PFSK-1 (cell line): ENCODE data around the gene RASEF. TPM values are rescaled to one million over a fixed set of nuclear protein-coding genes. Genes with fewer than 3 reads are reported as not detected.

Source experiments
- FOXP2 ChIP-seq: optimal IDR thresholded peaks from 2 replicates; pipeline ENCODE3; 2011; ENCODE audit warnings: borderline replicate concordance, control low read depth, inconsistent platforms; ENCODE audit not compliant: insufficient read depth; ENCODE audit errors: extremely low read length, extremely low read depth
- POLR2AphosphoS5 ChIP-seq: IDR thresholded peaks from 2 replicates; pipeline ENCODE4 v1.6.1; 2012; ENCODE audit warnings: low read depth, mild to moderate bottlenecking, control low read depth, low read length, moderate library complexity
- SIN3A ChIP-seq: IDR thresholded peaks from 2 replicates; pipeline ENCODE4 v1.6.1; 2012; ENCODE audit warnings: mild to moderate bottlenecking, low read length, moderate library complexity, borderline replicate concordance; ENCODE audit not compliant: insufficient read depth
- TAF1 ChIP-seq: IDR thresholded peaks from 2 replicates; pipeline ENCODE4 v1.6.1; 2012; ENCODE audit warnings: low read length, control low read depth, borderline replicate concordance; ENCODE audit not compliant: insufficient read depth
- polyA plus RNA-seq: library from polyadenylated mRNA; unstranded; fragments of >200 nt; gene quantifications from one replicate; pipeline ENCODE4 v1.2.1, GENCODE V29; 2012; ENCODE audit warnings: low read depth, missing spikeins; ENCODE audit not compliant: insufficient read length
- TF ChIP-seq, protein P1 (sequence below), 2 experiments: IDR thresholded peaks; 2 replicates each; pipeline versions ENCODE4 v1.6.1 to v1.8.0; 2011 to 2012; ENCODE audit warnings: low read depth in 2 of 2, low read length in 2 of 2, control low read depth in 1 of 2, inconsistent platforms in 1 of 2, mild to moderate bottlenecking in 1 of 2, moderate library complexity in 1 of 2; ENCODE audit not compliant: insufficient read depth in 1 of 2

The RASEF gene
- polyA plus RNA-seq, result 2.8 TPM

DNA sequence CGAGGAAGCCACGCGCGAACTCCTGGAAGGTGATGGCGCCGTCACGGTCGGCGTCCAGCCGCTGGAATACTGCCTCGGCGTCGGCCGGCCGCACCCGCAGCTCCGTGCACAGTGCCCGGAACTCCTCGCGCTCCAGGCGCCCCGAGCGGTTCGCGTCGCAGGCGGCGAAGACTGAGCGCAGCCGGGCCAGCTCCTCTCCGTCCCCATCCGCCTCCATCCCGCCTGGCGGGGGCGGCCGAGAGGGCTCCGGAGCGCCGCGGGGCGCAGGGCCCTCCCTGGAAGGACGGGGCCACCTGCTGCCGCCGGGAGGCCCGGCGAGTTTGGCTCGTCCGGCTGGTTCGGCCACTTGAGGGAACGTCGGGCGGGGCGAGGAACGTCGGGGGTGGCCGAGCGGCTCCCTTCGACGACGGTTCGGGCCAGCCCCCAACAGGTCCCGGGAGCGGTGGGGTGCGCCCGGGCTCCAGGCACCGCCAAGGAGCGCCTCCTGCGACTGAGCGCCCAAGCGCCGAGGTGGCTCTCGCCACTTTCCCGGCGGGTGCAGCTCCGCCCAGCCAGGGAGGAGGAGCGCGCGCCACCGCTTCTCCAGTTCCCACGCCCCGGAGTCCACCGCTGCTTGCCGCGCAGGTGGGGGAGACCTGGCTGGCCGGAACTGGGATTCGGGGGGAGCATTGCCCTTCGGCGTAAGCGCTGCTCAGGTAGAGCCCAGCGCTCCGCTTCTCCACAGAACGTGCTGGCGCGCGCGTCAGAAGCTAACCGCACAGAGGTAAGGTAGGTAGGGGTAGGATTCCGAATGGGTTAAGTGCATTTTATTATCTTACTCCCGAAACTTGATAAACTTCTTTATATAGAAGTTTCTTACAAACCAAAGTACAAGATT is at the start of gene RASEF:
RASEF (minus strand) TSS at position 492 of the 877 bp plus-strand sequence; CDS start at position 217, 275 bp downstream.
- TF ChIP-seq TAF1, result no peak
- TF ChIP-seq SIN3A, result no peak
- TF ChIP-seq POLR2AphosphoS5, result no peak
- TF ChIP-seq, protein P1, sequence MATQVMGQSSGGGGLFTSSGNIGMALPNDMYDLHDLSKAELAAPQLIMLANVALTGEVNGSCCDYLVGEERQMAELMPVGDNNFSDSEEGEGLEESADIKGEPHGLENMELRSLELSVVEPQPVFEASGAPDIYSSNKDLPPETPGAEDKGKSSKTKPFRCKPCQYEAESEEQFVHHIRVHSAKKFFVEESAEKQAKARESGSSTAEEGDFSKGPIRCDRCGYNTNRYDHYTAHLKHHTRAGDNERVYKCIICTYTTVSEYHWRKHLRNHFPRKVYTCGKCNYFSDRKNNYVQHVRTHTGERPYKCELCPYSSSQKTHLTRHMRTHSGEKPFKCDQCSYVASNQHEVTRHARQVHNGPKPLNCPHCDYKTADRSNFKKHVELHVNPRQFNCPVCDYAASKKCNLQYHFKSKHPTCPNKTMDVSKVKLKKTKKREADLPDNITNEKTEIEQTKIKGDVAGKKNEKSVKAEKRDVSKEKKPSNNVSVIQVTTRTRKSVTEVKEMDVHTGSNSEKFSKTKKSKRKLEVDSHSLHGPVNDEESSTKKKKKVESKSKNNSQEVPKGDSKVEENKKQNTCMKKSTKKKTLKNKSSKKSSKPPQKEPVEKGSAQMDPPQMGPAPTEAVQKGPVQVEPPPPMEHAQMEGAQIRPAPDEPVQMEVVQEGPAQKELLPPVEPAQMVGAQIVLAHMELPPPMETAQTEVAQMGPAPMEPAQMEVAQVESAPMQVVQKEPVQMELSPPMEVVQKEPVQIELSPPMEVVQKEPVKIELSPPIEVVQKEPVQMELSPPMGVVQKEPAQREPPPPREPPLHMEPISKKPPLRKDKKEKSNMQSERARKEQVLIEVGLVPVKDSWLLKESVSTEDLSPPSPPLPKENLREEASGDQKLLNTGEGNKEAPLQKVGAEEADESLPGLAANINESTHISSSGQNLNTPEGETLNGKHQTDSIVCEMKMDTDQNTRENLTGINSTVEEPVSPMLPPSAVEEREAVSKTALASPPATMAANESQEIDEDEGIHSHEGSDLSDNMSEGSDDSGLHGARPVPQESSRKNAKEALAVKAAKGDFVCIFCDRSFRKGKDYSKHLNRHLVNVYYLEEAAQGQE (IDR thresholded peaks at IDR 0.05; ENCODE audit: insufficient read depth in 1 of 2, low read depth in 2 of 2, low read length in 2 of 2), result no peak
- no peak for TF ChIP-seq FOXP2

DNA sequence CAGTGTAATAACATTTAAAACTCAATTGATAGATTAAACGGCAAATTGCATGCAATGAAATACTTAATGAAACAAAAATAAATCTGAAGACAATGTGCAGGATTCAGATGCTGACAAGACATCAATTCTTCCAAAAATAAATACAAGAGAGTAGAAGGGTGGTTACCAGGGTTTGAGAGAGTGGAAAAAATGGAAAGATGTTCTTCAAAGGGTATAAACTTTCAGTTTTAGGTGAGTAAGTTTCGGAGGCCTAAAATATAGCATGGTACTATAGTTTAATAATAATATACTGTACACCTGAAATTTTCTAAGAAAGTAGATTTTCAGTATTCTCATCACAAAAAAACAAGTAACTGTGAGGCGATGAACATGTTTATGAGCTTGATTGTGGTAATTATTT is 48.2 kb upstream of the RASEF start:
- TF ChIP-seq, protein P1 (IDR thresholded peaks at IDR 0.05; ENCODE audit: insufficient read depth in 1 of 2, low read depth in 2 of 2, low read length in 2 of 2), result no peak
- TF ChIP-seq POLR2AphosphoS5 (no peak), SIN3A (no peak), FOXP2 (no peak), TAF1 (no peak)

DNA sequence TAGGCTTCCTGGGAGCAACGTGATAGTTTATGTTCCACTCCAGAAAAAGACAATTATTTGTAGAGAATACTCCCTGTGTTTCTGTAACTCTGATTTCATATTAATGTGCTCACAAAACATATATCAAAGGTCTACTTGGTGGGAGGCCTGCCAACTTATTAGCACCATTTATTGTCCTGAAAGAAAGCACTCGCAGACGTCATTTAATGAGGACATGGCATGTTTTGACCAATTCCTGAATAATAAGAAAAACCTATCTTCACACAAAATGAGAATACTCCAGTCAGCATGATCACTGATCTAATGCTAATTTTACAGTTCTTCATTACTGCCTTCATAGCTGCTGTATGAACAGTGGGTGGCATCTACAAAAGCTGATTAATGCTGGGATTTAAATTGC is 46.4 kb upstream of the RASEF start:
- no peak for TF ChIP-seq TAF1
- TF ChIP-seq SIN3A, result no peak
- TF ChIP-seq, protein P1 (IDR thresholded peaks at IDR 0.05; ENCODE audit: insufficient read depth in 1 of 2, low read depth in 2 of 2, low read length in 2 of 2), result no peak
- no peak for TF ChIP-seq FOXP2
- TF ChIP-seq POLR2AphosphoS5, result no peak

DNA sequence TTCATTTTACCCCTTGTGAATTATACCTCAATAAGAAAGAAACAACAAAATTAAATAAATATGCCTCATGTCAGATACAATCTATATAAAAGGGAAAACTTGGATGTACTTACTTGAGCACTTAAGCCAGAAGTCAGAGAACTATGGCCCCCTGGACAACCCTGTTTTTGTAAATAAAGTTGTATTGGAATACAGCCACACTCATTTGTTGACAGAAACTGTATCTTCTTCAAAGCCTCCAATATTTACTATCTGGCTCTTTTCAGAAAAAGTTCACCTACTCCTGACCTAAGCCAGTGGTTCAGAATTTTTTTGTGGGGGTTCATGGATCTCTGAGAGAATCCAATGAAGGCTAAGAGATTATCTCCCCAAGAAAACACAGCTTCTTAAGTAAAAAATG is 45.3 kb upstream of the RASEF start:
- TF ChIP-seq SIN3A, result no peak
- no peak for TF ChIP-seq POLR2AphosphoS5

DNA sequence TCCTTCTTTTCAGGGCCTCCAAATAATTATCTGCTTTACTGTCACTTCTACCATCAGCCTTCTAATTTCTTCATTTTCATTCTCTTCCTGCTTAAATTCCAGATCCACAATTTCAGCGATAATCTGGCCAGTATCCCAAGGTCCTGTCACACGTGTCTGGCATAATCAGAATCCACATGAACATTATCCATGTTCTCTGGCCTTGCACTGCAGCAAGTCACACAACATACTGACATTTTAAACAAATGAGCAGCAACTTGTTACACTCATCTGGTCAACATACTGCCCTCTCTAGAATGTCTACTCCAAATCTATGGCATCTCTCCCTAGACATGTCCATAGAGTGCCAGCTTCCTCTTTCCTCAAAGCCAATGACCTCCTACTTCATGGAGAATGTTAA is 43.8 kb upstream of the RASEF start:
- TF ChIP-seq POLR2AphosphoS5, result no peak
- TF ChIP-seq SIN3A, result no peak
- TF ChIP-seq, protein P1 (IDR thresholded peaks at IDR 0.05; ENCODE audit: insufficient read depth in 1 of 2, low read depth in 2 of 2, low read length in 2 of 2), result no peak
- no peak for TF ChIP-seq FOXP2
- TF ChIP-seq TAF1, result no peak
